Lower leg skin (tissue), 4 donors: ENCODE data around the gene NMRK2. TPM values are rescaled to one million over a fixed set of nuclear protein-coding genes. Genes with fewer than 3 reads are reported as not detected.
"Not testable (repeated sequence)": the region's sequence is repeated elsewhere in the genome, so short reads cannot be mapped to it uniquely, and the experiment has no call there.

ENCODE experiments used
- DNase-seq, 2 donors: peaks; one replicate each; pipeline ENCODE4 v3.0.0-alpha.2; 2019; ENCODE audit warnings: low spot score in 2 of 2
- H3K4me3 ChIP-seq: fragments of 200-600 bp; sonication (generic); 2 replicates; pipeline ENCODE4 v1.5.1; 2017; ENCODE audit warnings: mild to moderate bottlenecking, low read depth; ENCODE audit not compliant: poor library complexity, severe bottlenecking
- CTCF ChIP-seq, 3 donors: fragments of 450-650 bp; IDR thresholded peaks; one replicate each; pipeline ENCODE4 v1.5.1; 2016; ENCODE audit warnings: antibody characterized with exemption in 3 of 3, mild to moderate bottlenecking in 3 of 3, moderate library complexity in 2 of 3
- POLR2A ChIP-seq, 2 donors: fragments of 450-650 bp; IDR thresholded peaks; one replicate each; pipeline ENCODE4 v1.6.1; 2016 to 2017; ENCODE audit warnings: antibody characterized with exemption in 2 of 2, mild to moderate bottlenecking in 1 of 2, moderate library complexity in 1 of 2
- WGBS, 2 donors: methylation state at CpG; one replicate each; pipeline ENCODE4 v1.1.5; 2018; 5-methylcytosine and 5-hydroxymethylcytosine counted together
- intact Hi-C: fragments of 100-400 bp; cut with DNase I; formaldehyde crosslinking; loops from one replicate; pipeline ENCODE4 v1.15.0; 2023; ENCODE audit warnings: low total_unique reads
- total RNA-seq, 4 donors: library from RNA; depleted of rRNA; stranded (reverse); fragments of >200 nt; gene quantifications; one replicate each; pipeline ENCODE4 v1.1.0, GENCODE V29; 2016

Gene NMRK2
- total RNA-seq, 4 donors from 2014 or later: not detected

- intact Hi-C loops: no loop called here
Measured at GRCh38 chr19:3923096-3923758, 9.6 kb upstream of the NMRK2 start.

DNA sequence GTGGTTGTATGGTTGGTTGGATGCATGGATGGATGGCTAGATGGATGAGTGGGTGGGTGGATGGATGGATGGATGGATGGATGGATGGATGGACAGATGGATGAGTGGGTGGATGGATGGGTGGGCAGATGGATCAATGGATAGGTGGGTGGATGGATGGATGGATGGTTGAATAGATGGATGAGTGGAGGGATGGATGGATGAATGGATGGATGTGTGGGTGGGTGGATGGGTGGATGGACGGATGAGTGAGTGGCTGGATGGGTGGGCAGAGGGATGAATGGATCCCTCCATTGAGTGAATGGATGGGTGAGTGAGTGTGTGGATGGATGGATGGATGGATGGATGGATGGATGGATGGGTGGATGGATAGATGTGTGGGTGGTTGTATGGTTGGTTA is 9.0 kb upstream of the NMRK2 start:
- no peak for DNase-seq
- H3K4me3 ChIP-seq: no peak overlapping the region
- TF ChIP-seq CTCF (IDR thresholded peaks at IDR 0.05): no peak
- TF ChIP-seq POLR2A (IDR thresholded peaks at IDR 0.05): no peak
- WGBS, 2 donors: 74 to 83% methylated on average over 1 of the region's 1 CpG
- intact Hi-C loops: no loop called here

More at GRCh38 chr19:3923096-3923758, 9.6 kb upstream of the NMRK2 start:
- no peak overlapping the region for H3K4me3 ChIP-seq
- TF ChIP-seq CTCF (IDR thresholded peaks at IDR 0.05) (no peak), POLR2A (IDR thresholded peaks at IDR 0.05) (no peak)
- no peak for DNase-seq

DNA sequence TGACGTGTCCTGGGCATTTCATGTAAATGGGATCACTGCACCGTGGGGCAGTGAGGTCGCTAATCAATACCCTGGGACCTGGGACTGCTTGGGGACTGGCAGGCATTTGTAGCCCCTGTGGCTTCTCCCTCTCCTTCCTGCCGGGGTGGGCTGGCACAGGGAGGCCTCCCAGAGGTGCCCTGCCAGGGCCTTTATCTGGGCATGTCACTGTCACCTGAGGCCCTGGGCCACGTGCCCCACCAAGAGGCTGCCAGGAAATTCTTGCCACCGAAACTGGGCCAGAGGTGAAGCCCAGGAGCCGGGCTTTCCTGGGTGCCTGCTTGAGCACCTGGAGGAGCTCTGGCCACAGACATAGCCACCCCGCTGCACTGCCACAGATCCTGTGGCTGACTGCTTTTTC is 1.8 kb upstream of the NMRK2 start:
- 68 to 70% methylated on average over 6 to 8 of the region's 8 CpGs for WGBS, 2 donors
- DNase-seq: no peak
- intact Hi-C loops: no loop called here
- TF ChIP-seq POLR2A (IDR thresholded peaks at IDR 0.05): no peak
- no peak for TF ChIP-seq CTCF (IDR thresholded peaks at IDR 0.05)
- H3K4me3 ChIP-seq: no peak overlapping the region

DNA sequence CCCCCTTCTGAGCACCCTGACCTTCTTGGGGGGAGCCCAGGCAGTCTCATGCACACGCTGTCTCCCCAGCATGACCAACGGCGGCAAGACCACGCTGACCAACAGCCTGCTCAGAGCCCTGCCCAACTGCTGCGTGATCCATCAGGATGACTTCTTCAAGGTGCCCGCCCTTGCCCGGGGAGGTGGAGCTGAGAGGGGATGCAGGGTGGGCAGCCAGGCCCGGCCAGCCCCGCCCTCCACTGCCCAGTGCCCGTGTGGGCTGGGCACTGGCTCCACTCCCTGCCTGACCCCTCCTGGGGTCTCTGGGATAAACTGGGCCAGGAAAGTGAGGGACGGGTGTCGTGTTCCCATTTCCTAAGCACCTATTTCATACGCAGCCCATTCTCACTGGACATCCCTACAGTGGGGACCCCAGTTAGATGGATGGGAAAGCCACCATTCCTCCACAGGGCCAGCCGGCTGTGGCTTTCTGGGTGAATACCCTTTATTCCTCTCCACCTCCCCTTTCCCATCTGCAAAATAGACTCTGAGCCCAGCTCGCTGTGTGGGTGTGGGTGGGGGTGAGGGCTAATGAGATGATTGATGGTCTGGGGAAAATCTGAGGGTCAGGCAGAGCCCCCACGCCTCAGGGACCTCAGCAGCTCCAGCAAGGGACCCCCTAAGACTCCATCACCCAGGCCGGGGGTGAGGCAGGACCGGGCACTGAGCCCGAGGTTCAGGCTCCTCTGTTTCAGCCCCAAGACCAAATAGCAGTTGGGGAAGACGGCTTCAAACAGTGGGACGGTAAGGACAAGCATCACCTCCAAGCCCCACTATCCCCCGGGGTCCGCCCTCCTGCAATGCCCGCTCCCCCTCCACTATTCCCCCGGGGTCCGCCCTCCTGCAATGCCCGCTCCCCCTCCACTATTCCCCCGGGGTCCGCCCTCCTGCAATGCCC is 3.9 kb downstream of the NMRK2 start:
- WGBS, 2 donors: 76 to 78% methylated on average over 26 to 27 of the region's 29 CpGs
- TF ChIP-seq POLR2A (IDR thresholded peaks at IDR 0.05): no peak
- no peak for TF ChIP-seq CTCF (IDR thresholded peaks at IDR 0.05)
- no peak overlapping the region for H3K4me3 ChIP-seq
- DNase-seq: no peak
- intact Hi-C loops: no loop called here

DNA sequence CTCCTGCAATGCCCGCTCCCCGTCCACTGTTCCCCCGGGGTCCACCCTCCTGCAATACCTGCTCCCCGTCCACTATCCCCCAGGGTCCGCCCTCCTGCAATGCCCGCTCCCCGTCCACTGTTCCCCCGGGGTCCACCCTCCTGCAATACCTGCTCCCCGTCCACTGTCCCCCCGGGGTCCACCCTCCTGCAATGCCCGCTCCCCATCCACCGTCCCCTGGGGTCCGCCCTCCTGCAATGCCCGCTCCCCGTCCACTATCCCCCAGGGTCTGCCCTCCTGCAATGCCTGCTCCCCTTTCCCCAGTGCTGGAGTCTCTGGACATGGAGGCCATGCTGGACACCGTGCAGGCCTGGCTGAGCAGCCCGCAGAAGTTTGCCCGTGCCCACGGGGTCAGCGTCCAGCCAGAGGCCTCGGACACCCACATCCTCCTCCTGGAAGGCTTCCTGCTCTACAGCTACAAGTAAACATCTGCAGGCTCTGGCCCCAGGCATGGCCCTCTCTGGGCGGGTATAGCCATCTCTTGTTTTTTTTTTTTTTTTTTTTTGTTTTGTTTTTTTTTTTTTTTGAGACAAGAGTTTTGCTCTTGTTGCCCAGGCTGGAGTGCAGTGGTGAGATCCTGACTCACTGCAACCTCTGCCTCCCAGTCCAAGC is 5.6 kb downstream of the NMRK2 start:
- 81 to 85% methylated on average over 12 to 22 of the region's 22 CpGs for WGBS, 2 donors
- DNase-seq, H3K4me3 ChIP-seq, intact Hi-C loops: not testable (repeated sequence)
